IMR-90 (cell line): ENCODE data around the gene BCLAF1. TPM values are rescaled to one million over a fixed set of nuclear protein-coding genes. Genes with fewer than 3 reads are reported as not detected.
A peak's percentile ranks its signal among the peaks of the same experiment; 100 is the strongest.

Source experiments
- ATAC-seq: fragments of 200-7000 bp; cut with Tn5 transposase; 2 replicates; pipeline ENCODE4 v1.9.1; 2020; ENCODE audit warnings: low read depth, mild to moderate bottlenecking, moderate library complexity
- BruUV-seq: library from RNA; stranded (reverse); fragments of 400-500 nt; replicated peaks from 2 replicates; lab custom pipeline; 2021; lab: Mats Ljungman, UMichigan
- CTCF ChIA-PET: fragments of 300-600 bp; formaldehyde crosslinking; extraction: SDS; loops from one replicate; lab custom pipeline; 2021; ENCODE audit warnings: antibody characterized with exemption; lab: Yijun Ruan, JAX
- POLR2A ChIA-PET: fragments of 300-600 bp; sonication (Branson Sonifier 250); formaldehyde crosslinking; loops from one replicate; lab custom pipeline; 2022; ENCODE audit warnings: antibody characterized with exemption; ENCODE audit not compliant: unreplicated experiment; lab: Charles Lee
- DNase-seq: peaks from one replicate; pipeline ENCODE4 v3.0.0; 2013
- H2AFZ ChIP-seq: replicated peaks from 2 replicates; pipeline ENCODE3; 2013; ENCODE audit warnings: low read length, mild to moderate bottlenecking; ENCODE audit not compliant: poor library complexity
- H2AK5ac ChIP-seq: 2 replicates; pipeline ENCODE4 v1.6.1; 2013; ENCODE audit warnings: low read depth, low read length, inconsistent platforms
- H2AK9ac ChIP-seq: replicated peaks from 2 replicates; pipeline ENCODE3; 2013; ENCODE audit warnings: mild to moderate bottlenecking, low read depth, low read length, moderate library complexity; ENCODE audit not compliant: poor library complexity
- H2BK120ac ChIP-seq: 2 replicates; pipeline ENCODE4 v1.6.1; 2013; ENCODE audit warnings: low read depth, low read length, inconsistent platforms
- H2BK15ac ChIP-seq: 3 replicates; pipeline ENCODE4 v1.6.1; 2013; ENCODE audit warnings: low read depth, low read length, inconsistent platforms
- H2BK20ac ChIP-seq: 2 replicates; pipeline ENCODE4 v1.6.1; 2013; ENCODE audit warnings: low read depth, mild to moderate bottlenecking, inconsistent platforms, low read length, moderate library complexity
- H2BK5ac ChIP-seq: 2 replicates; pipeline ENCODE4 v1.6.1; 2013; ENCODE audit warnings: mild to moderate bottlenecking, low read depth, low read length, inconsistent platforms; ENCODE audit not compliant: poor library complexity, severe bottlenecking
- H3K14ac ChIP-seq: replicated peaks from 2 replicates; pipeline ENCODE4 v1.6.1; 2013; ENCODE audit warnings: low read depth, low read length, inconsistent platforms
- H3K18ac ChIP-seq: 2 replicates; pipeline ENCODE4 v1.6.1; 2013; ENCODE audit warnings: low read depth, low read length, control low read depth
- H3K23ac ChIP-seq: 2 replicates; pipeline ENCODE4 v1.6.1; 2013; ENCODE audit warnings: low read depth, low read length, inconsistent platforms
- H3K27ac ChIP-seq: 2 replicates; pipeline ENCODE4 v1.5.1; 2013; ENCODE audit warnings: mild to moderate bottlenecking, control low read depth, low read length; ENCODE audit not compliant: insufficient read depth
- H3K27me3 ChIP-seq: 2 replicates; pipeline ENCODE4 v1.6.1; 2013; ENCODE audit warnings: low read length; ENCODE audit not compliant: control insufficient read depth, insufficient read depth
- H3K36me3 ChIP-seq: 2 replicates; pipeline ENCODE4 v1.6.1; 2013; ENCODE audit warnings: low read length, mixed read lengths; ENCODE audit not compliant: control insufficient read depth, insufficient read depth
- H3K4ac ChIP-seq: 2 replicates; pipeline ENCODE4 v1.6.1; 2013; ENCODE audit warnings: low read depth, low read length, inconsistent platforms
- H3K4me1 ChIP-seq: 2 replicates; pipeline ENCODE4 v1.6.1; 2013; ENCODE audit warnings: low read length, mixed read lengths; ENCODE audit not compliant: control insufficient read depth, insufficient read depth
- H3K4me2 ChIP-seq: 2 replicates; pipeline ENCODE4 v1.6.1; 2013; ENCODE audit warnings: low read depth, mild to moderate bottlenecking, control low read depth, low read length, moderate library complexity
- H3K4me3 ChIP-seq: 2 replicates; pipeline ENCODE4 v1.5.1; 2013; ENCODE audit warnings: low read depth, mild to moderate bottlenecking, control low read depth, low read length, moderate library complexity; ENCODE audit not compliant: insufficient read depth
- H3K56ac ChIP-seq: 2 replicates; pipeline ENCODE4 v1.6.1; 2013; ENCODE audit warnings: low read length, inconsistent platforms; ENCODE audit not compliant: insufficient read depth; ENCODE audit errors: extremely low read depth
- H3K79me1 ChIP-seq, 2 experiments: 2 replicates each; pipeline ENCODE4 v1.6.1; 2013; ENCODE audit warnings: low read length in 2 of 2, inconsistent platforms in 1 of 2, low read depth in 1 of 2
- H3K9ac ChIP-seq: 2 replicates; pipeline ENCODE4 v1.6.1; 2013; ENCODE audit warnings: low read depth, low read length, control low read depth
- H3K9me1 ChIP-seq: 2 replicates; pipeline ENCODE4 v1.6.1; 2013; ENCODE audit warnings: low read length, inconsistent platforms; ENCODE audit not compliant: insufficient read depth
- H3K9me3 ChIP-seq: 2 replicates; pipeline ENCODE4 v1.6.1; 2013; ENCODE audit warnings: low read length; ENCODE audit not compliant: control insufficient read depth, insufficient read depth
- H4K20me1 ChIP-seq: 2 replicates; pipeline ENCODE4 v1.6.1; 2013; ENCODE audit warnings: low read length, inconsistent platforms; ENCODE audit not compliant: insufficient read depth
- H4K5ac ChIP-seq: 2 replicates; pipeline ENCODE4 v1.6.1; 2013; ENCODE audit warnings: mild to moderate bottlenecking, low read depth, low read length, control low read depth
- H4K8ac ChIP-seq, 2 experiments: 2 replicates each; pipeline ENCODE4 v1.6.1; 2013; ENCODE audit warnings: low read depth in 2 of 2, low read length in 2 of 2, control low read depth in 1 of 2, inconsistent platforms in 1 of 2
- H4K91ac ChIP-seq: 2 replicates; pipeline ENCODE4 v1.6.1; 2013; ENCODE audit warnings: low read depth, low read length, inconsistent platforms; ENCODE audit not compliant: insufficient read depth
- BHLHE40 ChIP-seq: fragments of 150-350 bp; IDR thresholded peaks from 2 replicates; pipeline ENCODE4 v1.6.1; 2016; ENCODE audit warnings: mild to moderate bottlenecking, low read depth, low read length
- CHD1 ChIP-seq: IDR thresholded peaks from 2 replicates; pipeline ENCODE4 v1.6.1; 2012; ENCODE audit warnings: low read depth, low read length, improper control_type of control experiment
- MAFK ChIP-seq: IDR thresholded peaks from 2 replicates; pipeline ENCODE4 v1.6.1; 2012; ENCODE audit warnings: low read depth, low read length, improper control_type of control experiment
- MXI1 ChIP-seq: IDR thresholded peaks from 2 replicates; pipeline ENCODE4 v1.6.1; 2012; ENCODE audit warnings: low read depth, mild to moderate bottlenecking, low read length, moderate library complexity, borderline replicate concordance
- RAD21 ChIP-seq: IDR thresholded peaks from 2 replicates; pipeline ENCODE4 v1.6.1; 2012; ENCODE audit warnings: low read length, improper control_type of control experiment
- RCOR1 ChIP-seq: IDR thresholded peaks from 2 replicates; pipeline ENCODE4 v1.6.1; 2012; ENCODE audit warnings: mild to moderate bottlenecking, low read length, improper control_type of control experiment; ENCODE audit not compliant: insufficient replicate concordance
- RFX5 ChIP-seq: IDR thresholded peaks from 2 replicates; pipeline ENCODE4 v1.8.0; 2012; ENCODE audit warnings: low read depth, mild to moderate bottlenecking, low read length, moderate library complexity
- SMC3 ChIP-seq: fragments of 150-350 bp; IDR thresholded peaks from 2 replicates; pipeline ENCODE4 v1.6.1; 2016; ENCODE audit warnings: low read depth, mild to moderate bottlenecking, antibody characterized with exemption, low read length, moderate library complexity
- WGBS, 2 experiments: methylation state at CpG; one replicate each; pipeline versions ENCODE4 v1.1.5 to v1.1.7; 2013; ENCODE audit warnings: missing lambda C conversion rate in 2 of 2; ENCODE audit not compliant: insufficient read length in 1 of 2; ENCODE audit errors: extremely low coverage in 2 of 2; 5-methylcytosine and 5-hydroxymethylcytosine counted together
- dilution Hi-C: fragments of 300-500 bp; cut with HindIII; formaldehyde crosslinking; loops from one replicate; pipeline ENCODE4 v1.14.3; 2018; ENCODE audit warnings: low sequenced_read_pairs; ENCODE audit not compliant: unreplicated experiment
- in situ Hi-C: fragments of 300-500 bp; cut with MboI; formaldehyde crosslinking; loops from 3 replicates; pipeline ENCODE4 v1.14.3; 2019; ENCODE audit warnings: low sequenced_read_pairs, inconsistent platforms, mixed read lengths
- intact Hi-C: fragments of 100-400 bp; cut with micrococcal nuclease; formaldehyde crosslinking; loops from 2 replicates; pipeline ENCODE4 v1.10.0; 2022
- polyA plus RNA-seq, 3 experiments: library from polyadenylated mRNA; depleted of rRNA; stranded (reverse); fragments of >200 nt; gene quantifications; 2 replicates each; pipeline ENCODE4 v1.2.3, GENCODE V29; 2012; ENCODE audit warnings: low replicate concordance in 1 of 3
- total RNA-seq: library from RNA; depleted of rRNA; stranded (reverse); fragments of >200 nt; gene quantifications from 2 replicates; pipeline ENCODE4 v1.2.3, GENCODE V29; 2012
- TF ChIP-seq, protein P1 (sequence below): fragments of 150-350 bp; IDR thresholded peaks from 2 replicates; pipeline ENCODE4 v1.6.1; 2016; ENCODE audit warnings: low read depth, mild to moderate bottlenecking, low read length, moderate library complexity, borderline replicate concordance

Gene BCLAF1
- total and polyA plus RNA-seq, 2 of the 4 experiments (the other 2 are of a cell fraction): 34.0 to 141 TPM

DNA sequence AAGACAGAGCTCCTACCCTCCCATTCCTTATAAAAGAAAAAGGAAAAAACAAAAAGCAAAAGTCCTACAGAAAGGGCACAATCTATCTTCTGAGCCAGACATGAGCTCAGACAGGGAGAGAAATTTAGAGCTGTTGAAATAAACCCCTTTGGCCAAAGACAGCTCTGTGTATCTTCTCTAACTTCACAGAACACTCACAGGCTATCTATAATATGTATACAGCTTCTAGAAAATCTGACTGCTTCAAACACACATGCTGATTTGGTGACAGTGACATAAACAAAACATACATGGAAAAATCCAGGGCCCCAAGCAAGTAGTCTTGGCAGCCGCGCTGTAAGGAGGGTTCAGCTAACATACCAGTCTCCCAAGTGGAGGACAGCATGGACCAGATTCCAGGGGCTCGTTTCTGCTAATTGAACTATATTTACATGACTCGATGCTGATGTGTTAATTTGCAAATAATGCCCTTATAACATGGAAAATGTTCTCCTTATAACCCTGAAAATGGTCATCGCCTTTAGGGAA, 76.6 kb downstream of the BCLAF1 start:
- H3K9ac ChIP-seq: no peak overlapping the region
- CTCF ChIA-PET: interaction anchor here (0.7 to 1.1 kb wide), 4 partner anchors 175 to 379 kb away, joined by 3 read pairs; no protein-coding TSS in a partner anchor
- dilution Hi-C loops: no loop called here

More for the DNA sequence above, 76.6 kb downstream of the BCLAF1 start:
- ATAC-seq (peak; percentile 53), DNase-seq (no peak)
- Histone ChIP-seq H3K79me1 (no peaks in the 10 kb centered on the region), H2BK20ac (no peak overlapping the region), H3K27ac (no peak overlapping the region), H4K5ac (no peak overlapping the region), H3K36me3 (no peaks in the 10 kb centered on the region), H3K4ac (no peak overlapping the region), H3K56ac (no peak overlapping the region), H3K4me2 (no peak overlapping the region), H2AFZ (no peak overlapping the region), H3K9me3 (no peaks in the 10 kb centered on the region), H3K14ac (no peak overlapping the region), H2BK120ac (no peak overlapping the region), H3K27me3 (no peaks in the 10 kb centered on the region), H3K23ac (no peak overlapping the region), H3K9me1 (no peaks in the 10 kb centered on the region), H4K91ac (no peak overlapping the region), H4K8ac (no peak overlapping the region), H3K4me3 (no peak overlapping the region), H2BK5ac (no peak overlapping the region), H4K20me1 (no peaks in the 10 kb centered on the region), H2AK9ac (no peak overlapping the region), H3K18ac (no peak overlapping the region), H3K4me1 (peaks cover 2% of the 10 kb centered on the region; the same call in 1 of the 2 replicates), H2AK5ac (no peak overlapping the region), H2BK15ac (no peak overlapping the region)
- WGBS, 2 experiments: 50% methylated on average over 1 of the region's 5 CpGs; no CpG with 5 or more reads in 1 of the 2 experiments
- POLR2A ChIA-PET: no interaction called here
- intact Hi-C loops (no loop called here), in situ Hi-C loops (no loop called here)
- TF ChIP-seq RCOR1 (no peak), MAFK (no peak), RAD21 (no peak), RFX5 (no peak), CHD1 (no peak), MXI1 (no peak), BHLHE40 (no peak), SMC3 (no peak)
- TF ChIP-seq, protein P1, sequence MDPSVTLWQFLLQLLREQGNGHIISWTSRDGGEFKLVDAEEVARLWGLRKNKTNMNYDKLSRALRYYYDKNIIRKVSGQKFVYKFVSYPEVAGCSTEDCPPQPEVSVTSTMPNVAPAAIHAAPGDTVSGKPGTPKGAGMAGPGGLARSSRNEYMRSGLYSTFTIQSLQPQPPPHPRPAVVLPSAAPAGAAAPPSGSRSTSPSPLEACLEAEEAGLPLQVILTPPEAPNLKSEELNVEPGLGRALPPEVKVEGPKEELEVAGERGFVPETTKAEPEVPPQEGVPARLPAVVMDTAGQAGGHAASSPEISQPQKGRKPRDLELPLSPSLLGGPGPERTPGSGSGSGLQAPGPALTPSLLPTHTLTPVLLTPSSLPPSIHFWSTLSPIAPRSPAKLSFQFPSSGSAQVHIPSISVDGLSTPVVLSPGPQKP: no peak
- BruUV-seq: no TSS peak
